Panc1 (cell line): ENCODE measurements around the gene CCDC197. TPM values are rescaled to one million over a fixed set of nuclear protein-coding genes. Genes with fewer than 3 reads are reported as not detected.

ENCODE experiments used
- ATAC-seq: fragments of 200-7000 bp; cut with Tn5 transposase; 2 replicates; pipeline ENCODE4 v1.9.1; 2020; ENCODE audit warnings: mild to moderate bottlenecking, moderate library complexity
- BruUV-seq: library from RNA; stranded (reverse); fragments of 400-500 nt; replicated peaks from 2 replicates; lab custom pipeline; 2021; lab: Mats Ljungman, UMichigan
- CTCF ChIA-PET: fragments of 300-600 bp; sonication (Branson Sonifier 250); formaldehyde crosslinking; loops from one replicate; lab custom pipeline; 2022; ENCODE audit warnings: antibody characterized with exemption; lab: Charles Lee
- POLR2A ChIA-PET: fragments of 300-600 bp; sonication (Branson Sonifier 250); formaldehyde crosslinking; loops from one replicate; lab custom pipeline; 2022; ENCODE audit warnings: antibody characterized with exemption; lab: Charles Lee
- DNase-seq: peaks from one replicate; pipeline ENCODE4 v3.0.0-alpha.2; 2010; ENCODE audit warnings: low read depth, low spot score
- H3K27ac ChIP-seq: 2 replicates; pipeline ENCODE4 v1.5.1; 2011; ENCODE audit warnings: mild to moderate bottlenecking, low read length, inconsistent platforms
- H3K27me3 ChIP-seq: fragments of 200-500 bp; sonication (Bioruptor generic); 2 replicates; pipeline ENCODE4 v1.6.0; 2014; ENCODE audit warnings: low read length, inconsistent platforms; ENCODE audit not compliant: control insufficient read depth, insufficient read depth
- H3K36me3 ChIP-seq: fragments of 200-500 bp; sonication (Bioruptor generic); 2 replicates; pipeline ENCODE4 v1.5.1; 2014; ENCODE audit warnings: inconsistent platforms, mild to moderate bottlenecking, low read length, moderate library complexity; ENCODE audit not compliant: control insufficient read depth, insufficient read depth
- H3K4me1 ChIP-seq: 2 replicates; pipeline ENCODE4 v1.5.1; 2011; ENCODE audit warnings: inconsistent platforms, mild to moderate bottlenecking, low read length, moderate library complexity; ENCODE audit not compliant: control insufficient read depth, insufficient read depth
- H3K4me3 ChIP-seq, 2 experiments: 2 replicates each; pipeline ENCODE4 v1.5.1; 2011 to 2012; ENCODE audit warnings: low read depth in 2 of 2, low read length in 2 of 2, mild to moderate bottlenecking in 2 of 2, inconsistent platforms in 1 of 2, moderate library complexity in 1 of 2
- H3K9me3 ChIP-seq: fragments of 200-500 bp; sonication (Bioruptor generic); 2 replicates; pipeline ENCODE4 v1.5.1; 2014; ENCODE audit warnings: low read depth, mild to moderate bottlenecking, inconsistent platforms, low read length, moderate library complexity; ENCODE audit not compliant: control insufficient read depth, insufficient read depth
- CTCF ChIP-seq: fragments of 450-650 bp; IDR thresholded peaks from 2 replicates; pipeline ENCODE4 v1.5.1; 2017; ENCODE audit warnings: mild to moderate bottlenecking
- POLR2AphosphoS5 ChIP-seq: IDR thresholded peaks from 2 replicates; pipeline ENCODE4 v1.6.1; 2012; ENCODE audit warnings: mild to moderate bottlenecking, low read depth, low read length, moderate library complexity
- REST ChIP-seq, 2 experiments: IDR thresholded peaks; 2 replicates each; pipeline ENCODE4 v1.6.1; 2011 to 2012; ENCODE audit warnings: low read depth in 2 of 2, control low read depth in 1 of 2, low read length in 1 of 2, mild to moderate bottlenecking in 1 of 2, moderate library complexity in 1 of 2; ENCODE audit not compliant: insufficient read depth in 1 of 2
- SIN3A ChIP-seq: IDR thresholded peaks from 2 replicates; pipeline ENCODE4 v1.6.1; 2012; ENCODE audit warnings: low read depth, mild to moderate bottlenecking, low read length, moderate library complexity, borderline replicate concordance; ENCODE audit not compliant: insufficient read depth
- TCF7L2 ChIP-seq: IDR thresholded peaks from 2 replicates; pipeline ENCODE4 v1.6.1; 2011; ENCODE audit warnings: mild to moderate bottlenecking, low read depth, low read length, inconsistent platforms
- in situ Hi-C: cut with HindIII; loops from 2 replicates; pipeline ENCODE4 v1.10.0; 2016; ENCODE audit warnings: low sequenced_read_pairs, low pct_unique_long_range_greater_than_20kb
- intact Hi-C: fragments of 100-400 bp; cut with micrococcal nuclease; formaldehyde crosslinking; loops from one replicate; pipeline ENCODE4 v1.10.0; 2022; ENCODE audit not compliant: unreplicated experiment
- total RNA-seq: library from RNA; stranded (reverse); gene quantifications from one replicate; pipeline ENCODE4 v1.2.1, GENCODE V29; 2021; ENCODE audit not compliant: unreplicated experiment

Gene CCDC197
- total RNA-seq, 1 experiment from 2014 or later: not detected

GRCh38 chr14:94056579-94057308 is 59.6 kb downstream of the CCDC197 start:
- ATAC-seq (no peak), DNase-seq (no peak)
- POLR2A ChIA-PET: no interaction called here
- Histone ChIP-seq H3K27me3 (no peaks in the 10 kb centered on the region), H3K27ac (no peak overlapping the region), H3K4me3 (no peak overlapping the region), H3K4me1 (no peaks in the 10 kb centered on the region), H3K9me3 (no peaks in the 10 kb centered on the region), H3K36me3 (peaks cover 13% of the 10 kb centered on the region)
- CTCF ChIA-PET: no interaction called here
- TF ChIP-seq CTCF: no peak
- TF ChIP-seq REST (IDR thresholded peaks at IDR 0.05; ENCODE audit: insufficient read depth in 1 of 2, low read depth in 2 of 2, low read length in 1 of 2): no peak
- TF ChIP-seq SIN3A: no peak
- TF ChIP-seq POLR2AphosphoS5: no peak
- no peak for TF ChIP-seq TCF7L2
- intact Hi-C loops: no loop called here
- in situ Hi-C loops: no loop called here
- no TSS peak for BruUV-seq

- Histone ChIP-seq H3K9me3 (no peaks in the 10 kb centered on the region), H3K4me1 (no peaks in the 10 kb centered on the region), H3K4me3 (no peak overlapping the region), H3K27ac (no peak overlapping the region), H3K27me3 (no peaks in the 10 kb centered on the region), H3K36me3 (peaks cover 13% of the 10 kb centered on the region)
- in situ Hi-C loops: no loop called here
- CTCF ChIA-PET: interaction anchor here (1.2 kb wide), 1 partner anchor 79 kb away, joined by 3 read pairs; no protein-coding TSS in a partner anchor
- no TSS peak for BruUV-seq
- TF ChIP-seq CTCF (no peak), POLR2AphosphoS5 (no peak), SIN3A (no peak), TCF7L2 (no peak), REST (IDR thresholded peaks at IDR 0.05; ENCODE audit: insufficient read depth in 1 of 2, low read depth in 2 of 2, low read length in 1 of 2) (no peak)
- DNase-seq: no peak
- ATAC-seq: no peak
- intact Hi-C loops: no loop called here
- POLR2A ChIA-PET: no interaction called here
These were observed 61.1 kb downstream of the CCDC197 start for GRCh38 chr14:94058128-94058673.
